K562 (cell line): ENCODE measurements around the gene USP50. TPM values are rescaled to one million over a fixed set of nuclear protein-coding genes. Genes with fewer than 3 reads are reported as not detected.

Experiments used
- BRD9 ChIP-seq: fragments of 450-650 bp; IDR thresholded peaks from 2 replicates; pipeline ENCODE4 v1.6.1; 2018; ENCODE audit warnings: low read depth; ENCODE audit not compliant: partially characterized antibody
- CCNT2 ChIP-seq: IDR thresholded peaks from 2 replicates; pipeline ENCODE4 v1.6.1; 2011; ENCODE audit warnings: borderline replicate concordance, low read depth, mild to moderate bottlenecking, moderate library complexity, mixed read lengths, low read length; ENCODE audit not compliant: insufficient read length; ENCODE audit errors: extremely low read depth
- CGGBP1 ChIP-seq: fragments of 250-450 bp; sonication (Bioruptor Pico); IDR thresholded peaks from 2 replicates; pipeline ENCODE4 v1.9.0; 2021; ENCODE audit warnings: mild to moderate bottlenecking
- DPF2 ChIP-seq: fragments of 450-650 bp; IDR thresholded peaks from 2 replicates; pipeline ENCODE4 v1.6.1; 2016
- EP300 ChIP-seq: IDR thresholded peaks from 2 replicates; pipeline ENCODE4 v1.6.1; 2012; ENCODE audit warnings: low read length, improper control_type of control experiment
- FOSL1 ChIP-seq: fragments of 200-800 bp; sonication (Bioruptor generic); conservative IDR thresholded peaks from 2 replicates; pipeline ENCODE4 v1.6.1; 2016; ENCODE audit warnings: missing genetic modification characterization, missing compliant biosample characterization
- FOXJ2 ChIP-seq: fragments of 200-800 bp; sonication (Bioruptor generic); IDR thresholded peaks from 2 replicates; pipeline ENCODE4 v1.6.1; 2016; ENCODE audit warnings: missing genetic modification characterization, missing compliant biosample characterization
- GTF2F1 ChIP-seq: IDR thresholded peaks from 2 replicates; pipeline ENCODE4 v1.6.1; 2011; ENCODE audit warnings: low read depth, low read length, improper control_type of control experiment
- HDAC3 ChIP-seq: fragments of 450-650 bp; IDR thresholded peaks from 2 replicates; pipeline ENCODE4 v1.6.1; 2018; ENCODE audit warnings: borderline replicate concordance, mild to moderate bottlenecking, moderate library complexity; ENCODE audit not compliant: partially characterized antibody
- HMGN3 ChIP-seq: IDR thresholded peaks from 2 replicates; pipeline ENCODE4 v1.6.1; 2011; ENCODE audit warnings: borderline replicate concordance, low read depth, mild to moderate bottlenecking, mixed read lengths, low read length; ENCODE audit not compliant: insufficient read length; ENCODE audit errors: extremely low read depth
- OTX1 ChIP-seq: fragments of 450-650 bp; formaldehyde crosslinking; IDR thresholded peaks from 2 replicates; pipeline ENCODE4 v1.4.0; 2022; ENCODE audit warnings: mild to moderate bottlenecking
- PTRF ChIP-seq: fragments of 450-650 bp; IDR thresholded peaks from 2 replicates; pipeline ENCODE4 v1.6.1; 2016; ENCODE audit warnings: mild to moderate bottlenecking, missing genetic modification characterization, missing compliant biosample characterization
- RUNX1 ChIP-seq: sonication (generic); IDR thresholded peaks from 2 replicates; pipeline ENCODE4 v1.6.1; 2016; ENCODE audit warnings: antibody characterized with exemption, low read depth
- SMARCC2 ChIP-seq: fragments of 450-650 bp; IDR thresholded peaks from 2 replicates; pipeline ENCODE4 v1.6.1; 2017; ENCODE audit warnings: antibody characterized with exemption, moderate library complexity, mild to moderate bottlenecking, low read depth
- SRF ChIP-seq, 2 experiments: fragments of 250-450, 450-650 bp in 1 of 2; sonication (Bioruptor Pico) in 1 of 2; sonication (generic) in 1 of 2; formaldehyde crosslinking; IDR thresholded peaks; 2 replicates each; pipeline versions ENCODE4 v1.5.0 to v1.5.1; 2020 to 2022; ENCODE audit warnings: mild to moderate bottlenecking in 1 of 2, missing genetic modification reagents in 1 of 2
- TEAD1 ChIP-seq, 2 experiments: fragments of 450-650 bp in 1 of 2; sonication (generic) in 1 of 2; formaldehyde crosslinking; IDR thresholded peaks; 2 replicates each; pipeline versions ENCODE4 v1.4.0 to v1.8.0; 2020 to 2022; ENCODE audit warnings: mild to moderate bottlenecking in 2 of 2, missing genetic modification reagents in 1 of 2
- TRIM24 ChIP-seq, 2 experiments: fragments of 450-650 bp; IDR thresholded peaks; 2 replicates each; pipeline ENCODE4 v1.6.1; 2016
- ZFP36 ChIP-seq: fragments of 150-350 bp; IDR thresholded peaks from 2 replicates; pipeline ENCODE4 v1.6.1; 2018; ENCODE audit warnings: low read length, low read depth; ENCODE audit not compliant: partially characterized antibody
- ZNF316 ChIP-seq: fragments of 450-650 bp; IDR thresholded peaks from 2 replicates; pipeline ENCODE4 v1.6.1; 2016
- ZNF707 ChIP-seq: fragments of 250-450 bp; sonication (Bioruptor Pico); conservative IDR thresholded peaks from 2 replicates; pipeline ENCODE4 v1.8.0; 2022; ENCODE audit warnings: inconsistent platforms, mild to moderate bottlenecking, moderate library complexity
- polyA plus RNA-seq, 8 experiments: library from polyadenylated mRNA; depleted of rRNA in 4 of 8; stranded (reverse) in 5 of 8; unstranded in 3 of 8; fragments of >200 nt; fragmentation: Nextera tagmentation in 2 of 8; fragmentation: Illumina TruSeq in 1 of 8; extraction: Ambion mirVana in 2 of 8; extraction: Trizol in 1 of 8; gene quantifications; 2 replicates each; pipeline versions ENCODE4 v1.2.1 to v1.2.3, GENCODE V29; 2011 to 2014; ENCODE audit warnings: inconsistent platforms in 1 of 8, missing spikeins in 1 of 8
- total RNA-seq, 7 experiments: library from RNA; depleted of rRNA in 6 of 7; stranded (reverse); fragments of >200 nt in 6 of 7; fragmentation: Illumina TruSeq in 2 of 7; extraction: Trizol in 2 of 7; gene quantifications; 2 replicates each; pipeline versions ENCODE4 v1.2.1 to v1.2.3, GENCODE V29; 2011 to 2021; ENCODE audit warnings: low replicate concordance in 1 of 7
- TF ChIP-seq, protein P1 (sequence below), 3 experiments: fragments of 200-800 bp in 1 of 3; sonication (Bioruptor generic) in 1 of 3; sonication (generic) in 1 of 3; formaldehyde crosslinking in 1 of 3; IDR thresholded peaks; 2 replicates each; pipeline versions ENCODE4 v1.6.1 to v1.8.0; 2016 to 2022; ENCODE audit warnings: mild to moderate bottlenecking in 2 of 3, missing compliant biosample characterization in 2 of 3, missing genetic modification characterization in 2 of 3, missing genetic modification reagents in 1 of 3
- TF ChIP-seq, protein P2 (sequence below): fragments of 450-650 bp; IDR thresholded peaks from 2 replicates; pipeline ENCODE4 v1.7.0; 2016; ENCODE audit warnings: borderline replicate concordance
- TF ChIP-seq, protein P3 (sequence below), 2 experiments: fragments of 150-350 bp in 1 of 2; IDR thresholded peaks; 2 replicates each; pipeline ENCODE4 v1.6.1; 2012 to 2016; ENCODE audit warnings: low read depth in 2 of 2, low read length in 2 of 2, mild to moderate bottlenecking in 1 of 2, moderate library complexity in 1 of 2

USP50 gene
- total and polyA plus RNA-seq, 9 of the 15 experiments (the other 6 are each of a cell fraction or from before 2014, with no cell fraction given): not detected

DNA sequence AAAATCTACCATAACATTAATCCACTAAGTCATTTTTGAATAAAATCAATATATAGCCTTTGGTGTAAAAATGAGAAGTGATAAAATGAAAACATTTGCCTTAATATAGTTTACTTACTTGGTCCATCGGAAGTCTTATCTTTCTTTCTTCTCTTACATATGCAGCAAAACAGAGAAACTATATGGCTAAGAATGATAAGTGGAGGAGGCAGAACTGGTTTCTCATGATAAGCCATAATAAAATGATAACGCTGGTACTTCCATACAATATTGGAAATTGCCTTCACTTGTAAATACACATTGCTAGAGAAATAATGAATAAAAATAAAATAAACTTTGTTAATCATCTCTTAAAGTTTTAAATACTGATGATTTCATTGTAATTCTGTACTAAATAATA is 47.8 kb upstream of the USP50 start (continued):
- TF ChIP-seq, protein P1, sequence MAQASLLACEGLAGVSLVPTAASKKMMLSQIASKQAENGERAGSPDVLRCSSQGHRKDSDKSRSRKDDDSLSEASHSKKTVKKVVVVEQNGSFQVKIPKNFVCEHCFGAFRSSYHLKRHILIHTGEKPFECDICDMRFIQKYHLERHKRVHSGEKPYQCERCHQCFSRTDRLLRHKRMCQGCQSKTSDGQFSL (CRISPR knock-in tag; IDR thresholded peaks at IDR 0.05): no peak
- TF ChIP-seq, protein P1 (tag; IDR thresholded peaks at IDR 0.05): no peak
- TF ChIP-seq SRF (CRISPR knock-in tag; IDR thresholded peaks at IDR 0.05) (no peak), ZNF316 (no peak), HMGN3 (peak; percentile 35), PTRF (tag) (no peak), HDAC3 (peak; percentile 62), SMARCC2 (peak; percentile 92), BRD9 (no peak), DPF2 (peak; percentile 95), GTF2F1 (no peak), RUNX1 (no peak), CGGBP1 (no peak), FOSL1 (tag) (peak; percentile 53), ZNF707 (no peak), CCNT2 (peak; percentile 76), OTX1 (CRISPR knock-in tag) (no peak), EP300 (peak; percentile 93), TEAD1 (CRISPR knock-in tag; IDR thresholded peaks at IDR 0.05) (no peak), TRIM24 (IDR thresholded peaks at IDR 0.05) (peak in 1 of 2 experiments; percentile 79; a peak in 1 of 4 replicates), FOXJ2 (tag) (no peak), ZFP36 (no peak)
- TF ChIP-seq, protein P2, sequence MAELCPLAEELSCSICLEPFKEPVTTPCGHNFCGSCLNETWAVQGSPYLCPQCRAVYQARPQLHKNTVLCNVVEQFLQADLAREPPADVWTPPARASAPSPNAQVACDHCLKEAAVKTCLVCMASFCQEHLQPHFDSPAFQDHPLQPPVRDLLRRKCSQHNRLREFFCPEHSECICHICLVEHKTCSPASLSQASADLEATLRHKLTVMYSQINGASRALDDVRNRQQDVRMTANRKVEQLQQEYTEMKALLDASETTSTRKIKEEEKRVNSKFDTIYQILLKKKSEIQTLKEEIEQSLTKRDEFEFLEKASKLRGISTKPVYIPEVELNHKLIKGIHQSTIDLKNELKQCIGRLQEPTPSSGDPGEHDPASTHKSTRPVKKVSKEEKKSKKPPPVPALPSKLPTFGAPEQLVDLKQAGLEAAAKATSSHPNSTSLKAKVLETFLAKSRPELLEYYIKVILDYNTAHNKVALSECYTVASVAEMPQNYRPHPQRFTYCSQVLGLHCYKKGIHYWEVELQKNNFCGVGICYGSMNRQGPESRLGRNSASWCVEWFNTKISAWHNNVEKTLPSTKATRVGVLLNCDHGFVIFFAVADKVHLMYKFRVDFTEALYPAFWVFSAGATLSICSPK: no peak
- TF ChIP-seq, protein P3, sequence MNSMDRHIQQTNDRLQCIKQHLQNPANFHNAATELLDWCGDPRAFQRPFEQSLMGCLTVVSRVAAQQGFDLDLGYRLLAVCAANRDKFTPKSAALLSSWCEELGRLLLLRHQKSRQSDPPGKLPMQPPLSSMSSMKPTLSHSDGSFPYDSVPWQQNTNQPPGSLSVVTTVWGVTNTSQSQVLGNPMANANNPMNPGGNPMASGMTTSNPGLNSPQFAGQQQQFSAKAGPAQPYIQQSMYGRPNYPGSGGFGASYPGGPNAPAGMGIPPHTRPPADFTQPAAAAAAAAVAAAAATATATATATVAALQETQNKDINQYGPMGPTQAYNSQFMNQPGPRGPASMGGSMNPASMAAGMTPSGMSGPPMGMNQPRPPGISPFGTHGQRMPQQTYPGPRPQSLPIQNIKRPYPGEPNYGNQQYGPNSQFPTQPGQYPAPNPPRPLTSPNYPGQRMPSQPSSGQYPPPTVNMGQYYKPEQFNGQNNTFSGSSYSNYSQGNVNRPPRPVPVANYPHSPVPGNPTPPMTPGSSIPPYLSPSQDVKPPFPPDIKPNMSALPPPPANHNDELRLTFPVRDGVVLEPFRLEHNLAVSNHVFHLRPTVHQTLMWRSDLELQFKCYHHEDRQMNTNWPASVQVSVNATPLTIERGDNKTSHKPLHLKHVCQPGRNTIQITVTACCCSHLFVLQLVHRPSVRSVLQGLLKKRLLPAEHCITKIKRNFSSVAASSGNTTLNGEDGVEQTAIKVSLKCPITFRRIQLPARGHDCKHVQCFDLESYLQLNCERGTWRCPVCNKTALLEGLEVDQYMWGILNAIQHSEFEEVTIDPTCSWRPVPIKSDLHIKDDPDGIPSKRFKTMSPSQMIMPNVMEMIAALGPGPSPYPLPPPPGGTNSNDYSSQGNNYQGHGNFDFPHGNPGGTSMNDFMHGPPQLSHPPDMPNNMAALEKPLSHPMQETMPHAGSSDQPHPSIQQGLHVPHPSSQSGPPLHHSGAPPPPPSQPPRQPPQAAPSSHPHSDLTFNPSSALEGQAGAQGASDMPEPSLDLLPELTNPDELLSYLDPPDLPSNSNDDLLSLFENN (IDR thresholded peaks at IDR 0.05; ENCODE audit: low read depth in 2 of 2, low read length in 2 of 2): peak in 1 of 2 experiments; percentile 68; a peak in 2 of 4 replicates
